Pancreas (tissue), 10 donors: Measurements from ENCODE around the gene CFL2. TPM values are rescaled to one million over a fixed set of nuclear protein-coding genes. Genes with fewer than 3 reads are reported as not detected.

Experiments
- ATAC-seq, 4 donors: fragments of 200-7000 bp; cut with Tn5 transposase; one replicate each; pipeline versions ENCODE4 v1.8.0 to v1.9.1; 2020; ENCODE audit warnings: mild to moderate bottlenecking in 4 of 4, moderate library complexity in 4 of 4
- DNase-seq, 6 donors: peaks; one replicate each; pipeline ENCODE4 v3.0.0-alpha.2; 2020
- FAIRE-seq: peaks from 2 replicates; lab custom pipeline; 2012; peaks lifted over from hg19 to GRCh38; lab: Jason Lieb, UNC
- H3K27ac ChIP-seq, 4 donors: fragments of 200-600 bp; sonication (generic); 1 replicate in 3 of 4; 2 replicates in 1 of 4; pipeline versions ENCODE4 v1.5.0 to v1.8.0; 2020
- H3K27me3 ChIP-seq, 4 donors: fragments of 200-600 bp; one replicate each; pipeline ENCODE4 v1.8.0; 2021
- H3K36me3 ChIP-seq, 3 donors: fragments of 200-600 bp; sonication (generic) in 1 of 3; one replicate each; pipeline versions ENCODE4 v1.5.0 to v1.8.0; 2020 to 2021
- H3K4me1 ChIP-seq, 3 donors: fragments of 200-600 bp; one replicate each; pipeline ENCODE4 v1.8.0; 2021
- H3K4me3 ChIP-seq, 4 donors: fragments of 200-600 bp; sonication (generic) in 2 of 4; one replicate each; pipeline versions ENCODE4 v1.5.0 to v1.8.0; 2020 to 2021
- H3K9me3 ChIP-seq, 4 donors: fragments of 200-600 bp; one replicate each; pipeline ENCODE4 v1.8.0; 2021
- CTCF ChIP-seq, 4 donors: fragments of 200-600 bp; sonication (generic) in 3 of 4; IDR thresholded peaks; one replicate each; pipeline versions ENCODE4 v1.5.0 to v1.8.0; 2021; ENCODE audit warnings: antibody characterized with exemption in 4 of 4
- WGBS, 2 donors: extraction: QIAGEN DNeasy Blood & Tissue Kit; methylation state at CpG; one replicate each; pipeline ENCODE4 v1.1.7; 2013; 5-methylcytosine and 5-hydroxymethylcytosine counted together
- intact Hi-C, 3 donors: fragments of 100-400 bp; cut with DNase I; formaldehyde crosslinking; loops; one replicate each; pipeline versions ENCODE4 v1.11.1 to v1.14.2; 2022
- polyA plus RNA-seq, 2 donors: library from polyadenylated mRNA; stranded (reverse); fragments of 200-250 nt; gene quantifications; one replicate each; pipeline ENCODE4 v1.2.3, GENCODE V29; 2013
- total RNA-seq, 6 donors: library from RNA; stranded (reverse); fragmentation: NEBNext Ultra II Directional in 4 of 6; extraction: Animal tissue kit (Norgen Biotek cat#: 25700) in 4 of 6; gene quantifications; one replicate each; pipeline versions ENCODE4 v1.2.1 to v1.2.4, GENCODE V29; 2021 to 2023
- donor health status: healthy with polysubstance abuse.
- donor health status: DM: no; HTN: no; CAD: no; lungs with moderate emphysema.
- donor health status: DM: no; HTN: no; CAD: no.
- donor health status: control.
- donor health status: control.
- donor health status: Bipolar disorder and iron deficiency.
- donor health status: DM: yes; HTN: yes; CAD: no.
- donor health status: DM: no; HTN: no; CAD: no.
- donor health status: DM: no; HTN: no; CAD: no.
- donor health status: DM: yes; HTN: yes; CAD: no.

Gene CFL2
- total and polyA plus RNA-seq, 8 donors, result 5.1 to 12.7 (median 9.3) TPM

- peak; percentile 92 to 97 (median 96) for ATAC-seq
- intact Hi-C loops, result no loop called here
- Histone ChIP-seq H3K36me3 (no peaks in the 10 kb centered on the region), H3K27ac (no peak overlapping the region), H3K27me3 (no peaks in the 10 kb centered on the region), H3K4me3 (peak overlapping the region in 3 of 4 donors; percentile 24 to 42 (median 36)), H3K9me3 (no peaks in the 10 kb centered on the region), H3K4me1 (peaks cover 0 to 3% (median 0%) of the 10 kb centered on the region in 3 donors)
- peak; percentile 47 to 68 (median 60) for DNase-seq
- 37 to 42% methylated on average over 18 of the region's 18 CpGs for WGBS, 2 donors
- no peak for FAIRE-seq
- no peak for TF ChIP-seq CTCF (IDR thresholded peaks at IDR 0.05)
Observed at GRCh38 chr14:34693228-34693939, 21.0 kb downstream of the CFL2 start.

- Histone ChIP-seq H3K27me3 (no peaks in the 10 kb centered on the region), H3K9me3 (no peaks in the 10 kb centered on the region), H3K27ac (no peak overlapping the region), H3K4me3 (peak overlapping the region in 3 of 4 donors; percentile 24 to 42 (median 36)), H3K36me3 (no peaks in the 10 kb centered on the region), H3K4me1 (peaks cover 0 to 3% (median 0%) of the 10 kb centered on the region in 3 donors)
- 50 to 56% methylated on average over 2 of the region's 2 CpGs for WGBS, 2 donors
- no peak for FAIRE-seq
- DNase-seq, result no peak
- no peak for ATAC-seq
- intact Hi-C loops, result no loop called here
- no peak for TF ChIP-seq CTCF (IDR thresholded peaks at IDR 0.05)
Observed at GRCh38 chr14:34692898-34693227, 21.5 kb downstream of the CFL2 start.

GRCh38 chr14:34692348-34692747 is 22.0 kb downstream of the CFL2 start:
- H3K4me3 ChIP-seq, result no peak overlapping the region
- no peaks in the 10 kb centered on the region for H3K9me3 ChIP-seq
- 64 to 70% methylated on average over 4 of the region's 4 CpGs for WGBS, 2 donors
- ATAC-seq, result no peak
- H3K4me1 ChIP-seq, result peaks cover 0 to 3% (median 0%) of the 10 kb centered on the region in 3 donors
- H3K27ac ChIP-seq, result no peak overlapping the region
- no peaks in the 10 kb centered on the region for H3K27me3 ChIP-seq
- DNase-seq, result no peak
- intact Hi-C loops, result no loop called here
- no peaks in the 10 kb centered on the region for H3K36me3 ChIP-seq
- no peak for TF ChIP-seq CTCF (IDR thresholded peaks at IDR 0.05)
- FAIRE-seq, result no peak

- ATAC-seq (no peak), FAIRE-seq (no peak), DNase-seq (no peak)
- H3K9me3 ChIP-seq, result no peaks in the 10 kb centered on the region
- H3K27me3 ChIP-seq, result no peaks in the 10 kb centered on the region
- no peaks in the 10 kb centered on the region for H3K36me3 ChIP-seq
- peaks cover 0 to 3% (median 0%) of the 10 kb centered on the region in 3 donors for H3K4me1 ChIP-seq
- intact Hi-C loops, result no loop called here
- H3K27ac ChIP-seq, result no peak overlapping the region
- TF ChIP-seq CTCF (IDR thresholded peaks at IDR 0.05), result no peak
- 20 to 23% methylated on average over 4 of the region's 4 CpGs for WGBS, 2 donors
- no peak overlapping the region for H3K4me3 ChIP-seq
Observed at GRCh38 chr14:34691206-34691605, 23.2 kb downstream of the CFL2 start.
